Neural progenitor cell (in vitro differentiated cells): Measurements from ENCODE around the gene KRTAP1-4. TPM values are rescaled to one million over a fixed set of nuclear protein-coding genes. Genes with fewer than 3 reads are reported as not detected.

Experiments used
- DNase-seq: peaks from one replicate; pipeline ENCODE4 v3.0.0-alpha.2; 2016; ENCODE audit warnings: low spot score
- H2AFZ ChIP-seq: fragments of 200-600 bp; sonication (generic); replicated peaks from 2 replicates; pipeline ENCODE4 v1.6.1; 2016; ENCODE audit warnings: antibody characterized with exemption
- H3F3A ChIP-seq: fragments of 200-600 bp; sonication (generic); 2 replicates; pipeline ENCODE4 v1.6.1; 2016; ENCODE audit warnings: antibody characterized with exemption, low read depth
- H3K27ac ChIP-seq: fragments of 200-600 bp; sonication (generic); 2 replicates; pipeline ENCODE4 v1.5.1; 2016; ENCODE audit warnings: mild to moderate bottlenecking
- H3K27me3 ChIP-seq: fragments of 200-600 bp; sonication (generic); 2 replicates; pipeline ENCODE4 v1.6.1; 2016; ENCODE audit warnings: mild to moderate bottlenecking, moderate library complexity
- H3K36me3 ChIP-seq: fragments of 200-600 bp; sonication (generic); 2 replicates; pipeline ENCODE4 v1.5.1; 2016
- H3K4me1 ChIP-seq: fragments of 200-600 bp; sonication (generic); 2 replicates; pipeline ENCODE4 v1.6.1; 2016; ENCODE audit warnings: mixed run types
- H3K4me2 ChIP-seq: fragments of 200-600 bp; sonication (generic); 2 replicates; pipeline ENCODE4 v1.6.1; 2016
- H3K4me3 ChIP-seq: fragments of 200-600 bp; sonication (generic); 2 replicates; pipeline ENCODE4 v1.5.1; 2016
- H3K79me2 ChIP-seq: fragments of 200-600 bp; sonication (generic); 2 replicates; pipeline ENCODE4 v1.6.1; 2016; ENCODE audit warnings: low read depth
- H3K9ac ChIP-seq: fragments of 200-600 bp; sonication (generic); 2 replicates; pipeline ENCODE4 v1.6.1; 2016
- H3K9me3 ChIP-seq: fragments of 200-600 bp; sonication (generic); 2 replicates; pipeline ENCODE4 v1.5.1; 2016; ENCODE audit warnings: low read depth
- H4K20me1 ChIP-seq: fragments of 200-600 bp; sonication (generic); 2 replicates; pipeline ENCODE4 v1.6.1; 2016; ENCODE audit warnings: low read depth
- H3K27ac Mint-ChIP-seq: 3 replicates; pipeline ENCODE4 v1.8.0; 2021; ENCODE audit warnings: mixed read lengths
- H3K27me3 Mint-ChIP-seq: 2 replicates; pipeline ENCODE4 v1.8.0; 2022; ENCODE audit warnings: low read depth, mild to moderate bottlenecking, inconsistent platforms, moderate library complexity, mixed read lengths; ENCODE audit not compliant: insufficient read depth
- H3K36me3 Mint-ChIP-seq: 3 replicates; pipeline ENCODE4 v1.8.0; 2021; ENCODE audit warnings: mixed read lengths
- H3K4me1 Mint-ChIP-seq: 3 replicates; pipeline ENCODE4 v1.8.0; 2021; ENCODE audit warnings: mixed read lengths
- H3K4me3 Mint-ChIP-seq: 3 replicates; pipeline ENCODE4 v1.8.0; 2021; ENCODE audit warnings: mild to moderate bottlenecking, moderate library complexity, mixed read lengths
- H3K9me3 Mint-ChIP-seq: 3 replicates; pipeline ENCODE4 v1.8.0; 2020; ENCODE audit warnings: mixed read lengths
- EZH2 ChIP-seq: fragments of 200-600 bp; sonication (generic); IDR thresholded peaks from 2 replicates; pipeline ENCODE4 v1.6.1; 2017; ENCODE audit warnings: antibody characterized with exemption, mild to moderate bottlenecking, moderate library complexity
- EZH2phosphoT487 ChIP-seq: fragments of 200-600 bp; sonication (generic); IDR thresholded peaks from 2 replicates; pipeline ENCODE4 v1.6.1; 2017; ENCODE audit warnings: antibody characterized with exemption
- total RNA-seq: library from RNA; depleted of rRNA; stranded (reverse); fragments of >200 nt; gene quantifications from 2 replicates; pipeline ENCODE4 v1.2.3, GENCODE V29; 2015; ENCODE audit warnings: low replicate concordance
- TF ChIP-seq, protein P1 (sequence below): fragments of 200-600 bp; sonication (generic); IDR thresholded peaks from 2 replicates; pipeline ENCODE4 v1.5.1; 2017; ENCODE audit warnings: antibody characterized with exemption, mild to moderate bottlenecking

The KRTAP1-4 gene
- total RNA-seq, 1 donor from 2014 or later, result not detected

DNA sequence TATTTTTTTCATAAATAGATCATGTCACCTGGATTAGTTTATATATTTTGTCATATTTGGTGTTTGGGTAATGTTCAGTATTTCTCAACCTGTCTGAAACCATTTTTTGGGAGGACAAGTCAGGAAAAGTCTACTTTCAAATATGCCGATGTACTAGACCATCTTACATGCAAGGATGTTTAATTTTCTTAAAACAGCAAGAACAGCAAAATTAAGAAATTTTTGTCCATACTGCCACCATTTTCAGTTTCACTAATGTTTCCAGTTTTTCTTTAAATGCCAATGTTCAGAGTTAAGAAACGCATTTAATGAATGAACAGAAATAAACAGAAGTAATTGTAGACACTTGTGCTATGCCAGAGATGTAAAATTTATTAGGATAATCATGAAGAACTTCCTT is 36.9 kb downstream of the KRTAP1-4 start:
- Mint-ChIP-seq H3K4me1 (no peaks in the 10 kb centered on the region), H3K36me3 (no peaks in the 10 kb centered on the region), H3K9me3 (no peaks in the 10 kb centered on the region), H3K27me3 (no peaks in the 10 kb centered on the region), H3K4me3 (no peak overlapping the region), H3K27ac (no peak overlapping the region)
- H3K4me1 ChIP-seq, result no peaks in the 10 kb centered on the region
- H3K9ac ChIP-seq, result no peak overlapping the region
- no peaks in the 10 kb centered on the region for H3F3A ChIP-seq
- H2AFZ ChIP-seq, result no peak overlapping the region
- no peaks in the 10 kb centered on the region for H3K9me3 ChIP-seq
- no peaks in the 10 kb centered on the region for H3K27me3 ChIP-seq
- no peak overlapping the region for H3K4me3 ChIP-seq
- no peaks in the 10 kb centered on the region for H3K36me3 ChIP-seq
- H4K20me1 ChIP-seq, result no peaks in the 10 kb centered on the region
- H3K4me2 ChIP-seq, result no peak overlapping the region
- no peaks in the 10 kb centered on the region for H3K79me2 ChIP-seq
- no peak for TF ChIP-seq EZH2phosphoT487
- TF ChIP-seq, protein P1, sequence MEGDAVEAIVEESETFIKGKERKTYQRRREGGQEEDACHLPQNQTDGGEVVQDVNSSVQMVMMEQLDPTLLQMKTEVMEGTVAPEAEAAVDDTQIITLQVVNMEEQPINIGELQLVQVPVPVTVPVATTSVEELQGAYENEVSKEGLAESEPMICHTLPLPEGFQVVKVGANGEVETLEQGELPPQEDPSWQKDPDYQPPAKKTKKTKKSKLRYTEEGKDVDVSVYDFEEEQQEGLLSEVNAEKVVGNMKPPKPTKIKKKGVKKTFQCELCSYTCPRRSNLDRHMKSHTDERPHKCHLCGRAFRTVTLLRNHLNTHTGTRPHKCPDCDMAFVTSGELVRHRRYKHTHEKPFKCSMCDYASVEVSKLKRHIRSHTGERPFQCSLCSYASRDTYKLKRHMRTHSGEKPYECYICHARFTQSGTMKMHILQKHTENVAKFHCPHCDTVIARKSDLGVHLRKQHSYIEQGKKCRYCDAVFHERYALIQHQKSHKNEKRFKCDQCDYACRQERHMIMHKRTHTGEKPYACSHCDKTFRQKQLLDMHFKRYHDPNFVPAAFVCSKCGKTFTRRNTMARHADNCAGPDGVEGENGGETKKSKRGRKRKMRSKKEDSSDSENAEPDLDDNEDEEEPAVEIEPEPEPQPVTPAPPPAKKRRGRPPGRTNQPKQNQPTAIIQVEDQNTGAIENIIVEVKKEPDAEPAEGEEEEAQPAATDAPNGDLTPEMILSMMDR, result no peak
- TF ChIP-seq EZH2, result no peak
- H3K27ac ChIP-seq, result no peak overlapping the region
- DNase-seq, result no peak

DNA sequence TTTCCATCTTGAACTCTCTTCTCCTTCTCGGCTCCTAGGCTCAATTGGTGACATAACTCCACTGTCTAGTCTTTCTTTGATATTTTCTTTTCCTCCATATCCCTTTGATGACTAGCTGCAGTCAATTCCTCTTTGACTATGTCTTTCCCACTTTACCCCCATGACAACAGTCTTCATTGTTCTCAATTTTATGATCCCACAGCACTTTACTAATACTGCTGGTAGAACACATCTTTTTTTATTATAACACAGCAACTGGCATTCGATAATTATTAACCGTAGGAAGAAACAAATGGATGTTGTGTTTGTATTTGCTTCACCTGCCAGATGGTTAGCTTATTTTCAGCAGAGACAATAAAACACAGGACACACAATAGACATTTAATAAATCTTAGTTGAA is 37.3 kb downstream of the KRTAP1-4 start:
- Histone ChIP-seq H2AFZ (no peak overlapping the region), H3K79me2 (no peaks in the 10 kb centered on the region), H3K9ac (no peak overlapping the region), H3K4me2 (no peak overlapping the region), H3K27ac (no peak overlapping the region), H3K9me3 (no peaks in the 10 kb centered on the region), H4K20me1 (no peaks in the 10 kb centered on the region), H3K4me1 (no peaks in the 10 kb centered on the region), H3F3A (no peaks in the 10 kb centered on the region), H3K36me3 (no peaks in the 10 kb centered on the region), H3K27me3 (no peaks in the 10 kb centered on the region), H3K4me3 (no peak overlapping the region)
- Mint-ChIP-seq H3K4me3 (no peak overlapping the region), H3K4me1 (peaks cover under 1% of the 10 kb centered on the region), H3K9me3 (no peaks in the 10 kb centered on the region), H3K27me3 (no peaks in the 10 kb centered on the region), H3K27ac (no peak overlapping the region), H3K36me3 (no peaks in the 10 kb centered on the region)
- DNase-seq, result no peak
- TF ChIP-seq EZH2 (no peak), EZH2phosphoT487 (no peak)
- TF ChIP-seq, protein P1, result no peak

DNA sequence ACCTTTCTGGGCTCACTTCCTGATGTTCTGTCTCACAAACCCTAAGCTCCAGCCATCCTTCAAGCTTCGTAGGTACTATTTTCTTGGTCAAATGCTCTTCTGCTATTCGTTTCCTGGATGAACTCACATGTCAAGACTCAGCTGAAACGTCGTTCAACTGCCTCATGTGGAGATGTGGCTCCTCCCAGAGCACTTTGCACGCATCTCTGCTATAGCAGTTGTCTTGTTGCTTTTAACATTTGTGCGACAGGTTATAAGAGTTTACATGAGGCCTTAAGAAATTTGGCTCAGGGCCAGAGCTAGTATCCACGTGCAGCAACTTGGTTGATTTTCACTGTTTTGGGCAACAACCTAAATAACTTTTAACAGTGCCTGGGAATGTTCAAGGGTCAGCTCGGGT is 43.1 kb downstream of the KRTAP1-4 start:
- DNase-seq, result no peak
- no peaks in the 10 kb centered on the region for H3K79me2 ChIP-seq
- H3K9me3 Mint-ChIP-seq, result no peaks in the 10 kb centered on the region
- H3K27ac ChIP-seq, result no peak overlapping the region
- H3K27ac Mint-ChIP-seq, result no peak overlapping the region
- H4K20me1 ChIP-seq, result no peaks in the 10 kb centered on the region
- no peaks in the 10 kb centered on the region for H3K36me3 ChIP-seq
- H3K9ac ChIP-seq, result no peak overlapping the region
- H3K4me1 ChIP-seq, result no peaks in the 10 kb centered on the region
- no peak overlapping the region for H3K4me2 ChIP-seq
- peaks cover 4% of the 10 kb centered on the region for H3K4me1 Mint-ChIP-seq
- no peaks in the 10 kb centered on the region for H3K9me3 ChIP-seq
- no peak overlapping the region for H3K4me3 ChIP-seq
- TF ChIP-seq EZH2phosphoT487 (no peak), EZH2 (no peak)
- TF ChIP-seq, protein P1, result no peak
- no peak overlapping the region for H3K4me3 Mint-ChIP-seq
- H2AFZ ChIP-seq, result no peak overlapping the region
- no peaks in the 10 kb centered on the region for H3K27me3 Mint-ChIP-seq
- H3F3A ChIP-seq, result no peaks in the 10 kb centered on the region
- no peaks in the 10 kb centered on the region for H3K36me3 Mint-ChIP-seq
- H3K27me3 ChIP-seq, result no peaks in the 10 kb centered on the region
